ENCODE results near the gene ADISSP.

DNA sequence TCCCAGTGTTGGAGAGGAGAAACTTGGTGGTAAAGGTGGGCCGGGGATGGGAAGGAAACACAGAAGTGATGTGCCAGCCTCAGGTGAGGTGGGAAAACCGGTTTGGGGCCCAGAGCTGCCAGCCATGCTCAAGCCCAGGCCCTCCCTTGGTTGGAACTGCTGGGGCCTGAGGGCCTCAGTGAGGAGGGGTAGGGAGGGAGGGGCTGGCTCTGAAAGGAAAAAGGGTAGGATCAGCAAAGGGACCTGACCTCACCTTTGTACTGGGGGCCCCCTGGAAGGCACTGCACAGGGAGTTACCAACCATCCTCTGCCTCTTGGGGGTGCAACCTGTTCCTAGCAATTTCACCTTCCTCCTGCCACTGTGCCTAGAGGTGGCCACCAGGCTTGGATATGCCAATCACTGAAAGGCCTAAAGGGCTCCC lies 15.5 kb upstream of the ADISSP start:
- TF ChIP-seq RCOR1 (IDR thresholded peaks at IDR 0.05; ENCODE audit: borderline replicate concordance in 1 of 2, low read depth in 2 of 2, low read length in 2 of 2) (no peak), EGR1 (conservative IDR thresholded peaks at IDR 0.05) (no peak), FOXK2 (conservative IDR thresholded peaks at IDR 0.05 in 1 of 2, IDR thresholded peaks at IDR 0.05 in 1 of 2; ENCODE audit: low read depth in 2 of 2) (no peak), MEF2A (IDR thresholded peaks at IDR 0.05; ENCODE audit: control insufficient read depth, low read depth, low read length) (no peak), NCOA1 (IDR thresholded peaks at IDR 0.05; ENCODE audit: low read depth) (no peak), ZNF197 (CRISPR knock-in tag; IDR thresholded peaks at IDR 0.05; ENCODE audit: low read depth) (no peak), NR3C1 (CRISPR knock-in tag; IDR thresholded peaks at IDR 0.05) (no peak), POLR2AphosphoS5 (IDR thresholded peaks at IDR 0.05; ENCODE audit: control insufficient read depth, insufficient read depth, low read depth, low read length) (peak; percentile 8; the same call in 1 of the 2 replicates), RAD21 (CRISPR knock-in tag; conservative IDR thresholded peaks at IDR 0.05 in 1 of 2, IDR thresholded peaks at IDR 0.05 in 1 of 2) (no peak)
- TF ChIP-seq, protein P1, sequence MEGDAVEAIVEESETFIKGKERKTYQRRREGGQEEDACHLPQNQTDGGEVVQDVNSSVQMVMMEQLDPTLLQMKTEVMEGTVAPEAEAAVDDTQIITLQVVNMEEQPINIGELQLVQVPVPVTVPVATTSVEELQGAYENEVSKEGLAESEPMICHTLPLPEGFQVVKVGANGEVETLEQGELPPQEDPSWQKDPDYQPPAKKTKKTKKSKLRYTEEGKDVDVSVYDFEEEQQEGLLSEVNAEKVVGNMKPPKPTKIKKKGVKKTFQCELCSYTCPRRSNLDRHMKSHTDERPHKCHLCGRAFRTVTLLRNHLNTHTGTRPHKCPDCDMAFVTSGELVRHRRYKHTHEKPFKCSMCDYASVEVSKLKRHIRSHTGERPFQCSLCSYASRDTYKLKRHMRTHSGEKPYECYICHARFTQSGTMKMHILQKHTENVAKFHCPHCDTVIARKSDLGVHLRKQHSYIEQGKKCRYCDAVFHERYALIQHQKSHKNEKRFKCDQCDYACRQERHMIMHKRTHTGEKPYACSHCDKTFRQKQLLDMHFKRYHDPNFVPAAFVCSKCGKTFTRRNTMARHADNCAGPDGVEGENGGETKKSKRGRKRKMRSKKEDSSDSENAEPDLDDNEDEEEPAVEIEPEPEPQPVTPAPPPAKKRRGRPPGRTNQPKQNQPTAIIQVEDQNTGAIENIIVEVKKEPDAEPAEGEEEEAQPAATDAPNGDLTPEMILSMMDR (IDR thresholded peaks at IDR 0.05 in 2 of 3, conservative IDR thresholded peaks at IDR 0.05 in 1 of 3; ENCODE audit: insufficient read depth in 2 of 3, low read depth in 1 of 3, low read length in 3 of 3) = no peak
- TF ChIP-seq, protein P2, sequence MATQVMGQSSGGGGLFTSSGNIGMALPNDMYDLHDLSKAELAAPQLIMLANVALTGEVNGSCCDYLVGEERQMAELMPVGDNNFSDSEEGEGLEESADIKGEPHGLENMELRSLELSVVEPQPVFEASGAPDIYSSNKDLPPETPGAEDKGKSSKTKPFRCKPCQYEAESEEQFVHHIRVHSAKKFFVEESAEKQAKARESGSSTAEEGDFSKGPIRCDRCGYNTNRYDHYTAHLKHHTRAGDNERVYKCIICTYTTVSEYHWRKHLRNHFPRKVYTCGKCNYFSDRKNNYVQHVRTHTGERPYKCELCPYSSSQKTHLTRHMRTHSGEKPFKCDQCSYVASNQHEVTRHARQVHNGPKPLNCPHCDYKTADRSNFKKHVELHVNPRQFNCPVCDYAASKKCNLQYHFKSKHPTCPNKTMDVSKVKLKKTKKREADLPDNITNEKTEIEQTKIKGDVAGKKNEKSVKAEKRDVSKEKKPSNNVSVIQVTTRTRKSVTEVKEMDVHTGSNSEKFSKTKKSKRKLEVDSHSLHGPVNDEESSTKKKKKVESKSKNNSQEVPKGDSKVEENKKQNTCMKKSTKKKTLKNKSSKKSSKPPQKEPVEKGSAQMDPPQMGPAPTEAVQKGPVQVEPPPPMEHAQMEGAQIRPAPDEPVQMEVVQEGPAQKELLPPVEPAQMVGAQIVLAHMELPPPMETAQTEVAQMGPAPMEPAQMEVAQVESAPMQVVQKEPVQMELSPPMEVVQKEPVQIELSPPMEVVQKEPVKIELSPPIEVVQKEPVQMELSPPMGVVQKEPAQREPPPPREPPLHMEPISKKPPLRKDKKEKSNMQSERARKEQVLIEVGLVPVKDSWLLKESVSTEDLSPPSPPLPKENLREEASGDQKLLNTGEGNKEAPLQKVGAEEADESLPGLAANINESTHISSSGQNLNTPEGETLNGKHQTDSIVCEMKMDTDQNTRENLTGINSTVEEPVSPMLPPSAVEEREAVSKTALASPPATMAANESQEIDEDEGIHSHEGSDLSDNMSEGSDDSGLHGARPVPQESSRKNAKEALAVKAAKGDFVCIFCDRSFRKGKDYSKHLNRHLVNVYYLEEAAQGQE (IDR thresholded peaks at IDR 0.05; ENCODE audit: borderline replicate concordance) = no peak
- TF ChIP-seq, protein P2 (CRISPR knock-in tag; IDR thresholded peaks at IDR 0.05; ENCODE audit: low read depth) = no peak
- TF ChIP-seq, protein P3, sequence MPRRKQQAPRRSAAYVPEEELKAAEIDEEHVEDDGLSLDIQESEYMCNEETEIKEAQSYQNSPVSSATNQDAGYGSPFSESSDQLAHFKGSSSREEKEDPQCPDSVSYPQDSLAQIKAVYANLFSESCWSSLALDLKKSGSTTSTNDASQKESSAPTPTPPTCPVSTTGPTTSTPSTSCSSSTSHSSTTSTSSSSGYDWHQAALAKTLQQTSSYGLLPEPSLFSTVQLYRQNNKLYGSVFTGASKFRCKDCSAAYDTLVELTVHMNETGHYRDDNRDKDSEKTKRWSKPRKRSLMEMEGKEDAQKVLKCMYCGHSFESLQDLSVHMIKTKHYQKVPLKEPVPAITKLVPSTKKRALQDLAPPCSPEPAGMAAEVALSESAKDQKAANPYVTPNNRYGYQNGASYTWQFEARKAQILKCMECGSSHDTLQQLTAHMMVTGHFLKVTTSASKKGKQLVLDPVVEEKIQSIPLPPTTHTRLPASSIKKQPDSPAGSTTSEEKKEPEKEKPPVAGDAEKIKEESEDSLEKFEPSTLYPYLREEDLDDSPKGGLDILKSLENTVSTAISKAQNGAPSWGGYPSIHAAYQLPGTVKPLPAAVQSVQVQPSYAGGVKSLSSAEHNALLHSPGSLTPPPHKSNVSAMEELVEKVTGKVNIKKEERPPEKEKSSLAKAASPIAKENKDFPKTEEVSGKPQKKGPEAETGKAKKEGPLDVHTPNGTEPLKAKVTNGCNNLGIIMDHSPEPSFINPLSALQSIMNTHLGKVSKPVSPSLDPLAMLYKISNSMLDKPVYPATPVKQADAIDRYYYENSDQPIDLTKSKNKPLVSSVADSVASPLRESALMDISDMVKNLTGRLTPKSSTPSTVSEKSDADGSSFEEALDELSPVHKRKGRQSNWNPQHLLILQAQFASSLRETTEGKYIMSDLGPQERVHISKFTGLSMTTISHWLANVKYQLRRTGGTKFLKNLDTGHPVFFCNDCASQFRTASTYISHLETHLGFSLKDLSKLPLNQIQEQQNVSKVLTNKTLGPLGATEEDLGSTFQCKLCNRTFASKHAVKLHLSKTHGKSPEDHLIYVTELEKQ (CRISPR knock-in tag; IDR thresholded peaks at IDR 0.05) = no peak

Data from K562 (cell line).